SK-N-SH (cell line): Measurements from ENCODE around the gene ZBTB7A. TPM values are rescaled to one million over a fixed set of nuclear protein-coding genes. Genes with fewer than 3 reads are reported as not detected.
A peak's percentile ranks its signal among the peaks of the same experiment; 100 is the strongest.

ENCODE experiments used
- CTCF ChIA-PET: fragments of 300-600, 350-600 bp; formaldehyde crosslinking; extraction: SDS; loops from one replicate; lab custom pipeline; 2021; lab: Yijun Ruan, JAX
- POLR2A ChIA-PET: fragments of 350-600 bp; sonication (Branson Sonifier 250); formaldehyde crosslinking; extraction: SDS; loops from one replicate; lab custom pipeline; 2020; ENCODE audit warnings: antibody characterized with exemption, inconsistent platforms; lab: Yijun Ruan, JAX
- DNase-seq: peaks from one replicate; pipeline ENCODE4 v3.0.0; 2012
- H2AFZ ChIP-seq: fragments of 200-600 bp; sonication (generic); 2 replicates; pipeline ENCODE4 v1.8.1; 2016; ENCODE audit warnings: antibody characterized with exemption, mild to moderate bottlenecking, low read depth
- H3F3A ChIP-seq: fragments of 200-600 bp; sonication (generic); replicated peaks from 2 replicates; pipeline ENCODE3; 2016; ENCODE audit warnings: antibody characterized with exemption, mild to moderate bottlenecking; ENCODE audit not compliant: insufficient read depth
- H3K27ac ChIP-seq, 2 experiments: fragments of 200-500 bp in 1 of 2; fragments of 200-600 bp in 1 of 2; sonication (Bioruptor generic) in 1 of 2; sonication (generic), shearing (Covaris generic) in 1 of 2; 2 replicates each; pipeline versions ENCODE4 v1.5.1 to v1.6.1; 2014 to 2016; ENCODE audit warnings: low read depth in 2 of 2, inconsistent platforms in 1 of 2, low read length in 1 of 2, mild to moderate bottlenecking in 1 of 2, mixed read lengths in 1 of 2
- H3K27me3 ChIP-seq: fragments of 200-600 bp; sonication (generic), shearing (Covaris generic); 2 replicates; pipeline ENCODE4 v1.6.1; 2016; ENCODE audit warnings: mixed run types; ENCODE audit not compliant: insufficient read depth
- H3K36me3 ChIP-seq, 2 experiments: fragments of 200-500 bp in 1 of 2; fragments of 200-600 bp in 1 of 2; sonication (Bioruptor generic) in 1 of 2; sonication (generic) in 1 of 2; replicated peaks in 1 of 2; 2 replicates each; pipeline versions ENCODE3 to v1.5.1; 2014 to 2016; ENCODE audit warnings: low read length in 1 of 2, mild to moderate bottlenecking in 1 of 2; ENCODE audit not compliant: insufficient read depth in 2 of 2, control insufficient read depth in 1 of 2
- H3K4me1 ChIP-seq, 2 experiments: fragments of 200-500 bp in 1 of 2; fragments of 200-600 bp in 1 of 2; sonication (Bioruptor generic) in 1 of 2; sonication (generic), shearing (Covaris generic) in 1 of 2; 2 replicates each; pipeline versions ENCODE4 v1.5.1 to v1.6.1; 2014 to 2016; ENCODE audit warnings: low read depth in 1 of 2, low read length in 1 of 2, mixed run types in 1 of 2; ENCODE audit not compliant: insufficient read depth in 2 of 2, control insufficient read depth in 1 of 2
- H3K4me2 ChIP-seq: fragments of 200-600 bp; sonication (generic), shearing (Covaris generic); 2 replicates; pipeline ENCODE4 v1.6.1; 2017; ENCODE audit warnings: mixed run types
- H3K4me3 ChIP-seq, 2 experiments: fragments of 200-500 bp in 1 of 2; fragments of 200-600 bp in 1 of 2; sonication (Bioruptor generic) in 1 of 2; sonication (generic), shearing (Covaris generic) in 1 of 2; 2 replicates each; pipeline versions ENCODE4 v1.5.1 to v1.8.1; 2014 to 2016; ENCODE audit warnings: low read depth in 2 of 2, inconsistent platforms in 1 of 2, low read length in 1 of 2, mild to moderate bottlenecking in 1 of 2, mixed read lengths in 1 of 2, moderate library complexity in 1 of 2
- H3K79me2 ChIP-seq: fragments of 200-600 bp; sonication (generic); 2 replicates; pipeline ENCODE4 v1.8.1; 2017; ENCODE audit warnings: mild to moderate bottlenecking; ENCODE audit not compliant: insufficient read depth
- H3K9ac ChIP-seq: fragments of 200-600 bp; sonication (generic); 2 replicates; pipeline ENCODE4 v1.6.1; 2017; ENCODE audit warnings: mixed run types
- H3K9me2 ChIP-seq: fragments of 200-600 bp; sonication (generic); 2 replicates; pipeline ENCODE4 v1.6.1; 2017; ENCODE audit warnings: mixed run types
- H3K9me3 ChIP-seq: fragments of 200-600 bp; sonication (generic); 2 replicates; pipeline ENCODE4 v1.6.1; 2017; ENCODE audit warnings: mixed run types, mild to moderate bottlenecking, moderate library complexity
- H4K20me1 ChIP-seq: fragments of 200-600 bp; sonication (generic); 2 replicates; pipeline ENCODE4 v1.6.1; 2017; ENCODE audit warnings: mild to moderate bottlenecking, mixed run types; ENCODE audit not compliant: insufficient read depth
- CHD2 ChIP-seq: fragments of 150-350 bp; IDR thresholded peaks from 2 replicates; pipeline ENCODE4 v1.6.1; 2018; ENCODE audit warnings: low read length; ENCODE audit not compliant: partially characterized antibody
- ELF1 ChIP-seq: IDR thresholded peaks from 2 replicates; pipeline ENCODE4 v1.4.0; 2012
- EP300 ChIP-seq, 2 experiments: IDR thresholded peaks; 2 replicates each; pipeline versions ENCODE4 v1.4.0 to v1.6.1; 2012; ENCODE audit warnings: borderline replicate concordance in 1 of 2, low read depth in 1 of 2, low read length in 1 of 2
- EZH2phosphoT487 ChIP-seq: fragments of 200-600 bp; sonication (generic); IDR thresholded peaks from 2 replicates; pipeline ENCODE4 v1.6.1; 2017; ENCODE audit warnings: low read depth, mixed run types, mild to moderate bottlenecking, antibody characterized with exemption, moderate library complexity, borderline replicate concordance
- GABPA ChIP-seq: IDR thresholded peaks from 2 replicates; pipeline ENCODE4 v1.4.0; 2012; ENCODE audit warnings: low read depth, mild to moderate bottlenecking
- GATA2 ChIP-seq: sonication (generic); formaldehyde crosslinking; IDR thresholded peaks from 2 replicates; pipeline ENCODE4 v1.5.0; 2020; ENCODE audit warnings: mild to moderate bottlenecking, missing genetic modification reagents
- NFIC ChIP-seq: IDR thresholded peaks from 2 replicates; pipeline ENCODE4 v1.4.0; 2012; ENCODE audit warnings: borderline replicate concordance
- POLR2AphosphoS5 ChIP-seq: IDR thresholded peaks from 2 replicates; pipeline ENCODE4 v1.6.1; 2012; ENCODE audit warnings: low read depth, low read length
- RCOR1 ChIP-seq: fragments of 150-350 bp; IDR thresholded peaks from 2 replicates; pipeline ENCODE4 v1.6.1; 2017; ENCODE audit warnings: antibody characterized with exemption, low read length
- SMC3 ChIP-seq: IDR thresholded peaks from 2 replicates; pipeline ENCODE4 v1.6.1; 2012; ENCODE audit warnings: low read depth, low read length, improper control_type of control experiment
- TCF12 ChIP-seq: IDR thresholded peaks from 2 replicates; pipeline ENCODE4 v1.4.0; 2012
- TEAD4 ChIP-seq: IDR thresholded peaks from 2 replicates; pipeline ENCODE4 v1.4.0; 2012; ENCODE audit warnings: mild to moderate bottlenecking, borderline replicate concordance; ENCODE audit not compliant: insufficient read depth
- WGBS: methylation state at CpG from one replicate; pipeline ENCODE4 v1.1.6; 2017; ENCODE audit warnings: low lambda C conversion rate; 5-methylcytosine and 5-hydroxymethylcytosine counted together
- polyA plus RNA-seq, 3 experiments: library from polyadenylated mRNA; depleted of rRNA; stranded (reverse); fragments of >200 nt; gene quantifications; 2 replicates each; pipeline ENCODE4 v1.2.3, GENCODE V29; 2012
- TF ChIP-seq, protein P1 (sequence below): fragments of 200-600 bp; sonication (generic); IDR thresholded peaks from 2 replicates; pipeline ENCODE4 v1.6.1; 2017; ENCODE audit warnings: antibody characterized with exemption, mild to moderate bottlenecking, moderate library complexity
- TF ChIP-seq, protein P2 (sequence below): IDR thresholded peaks from 2 replicates; pipeline ENCODE4; 2012
- TF ChIP-seq, protein P3 (sequence below): fragments of 150-350 bp; IDR thresholded peaks from 2 replicates; pipeline ENCODE4 v1.6.1; 2017; ENCODE audit warnings: antibody characterized with exemption, low read length, low read depth, borderline replicate concordance

ZBTB7A gene
- polyA plus RNA-seq, 1 of the 3 experiments (the other 2 are of a cell fraction) = 7.4 TPM

DNA sequence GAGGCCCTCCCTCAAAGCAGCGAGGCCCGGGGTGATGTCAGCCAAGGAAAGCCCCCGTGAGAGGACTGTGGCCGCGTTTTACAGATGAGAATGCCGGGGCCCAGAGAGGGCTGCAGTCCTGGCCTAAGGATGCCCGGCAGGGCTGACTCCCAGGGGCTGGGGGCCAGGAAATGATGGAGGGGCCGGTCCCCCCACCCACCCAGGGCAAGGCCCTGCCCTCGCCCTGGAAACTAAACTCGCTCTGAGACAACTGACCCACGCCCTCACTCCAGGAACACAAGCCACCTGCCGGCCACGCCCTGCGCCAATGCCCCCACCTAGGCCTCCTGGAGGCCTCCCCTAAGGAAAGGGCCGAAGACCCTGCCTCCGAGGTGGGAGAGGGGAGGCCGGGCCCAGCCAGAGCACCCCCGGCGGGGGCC is 7.2 kb downstream of the ZBTB7A start:
- H3K9me3 ChIP-seq = no peaks in the 10 kb centered on the region
- H3K79me2 ChIP-seq = peaks cover 100% of the 10 kb centered on the region
- ChIA-PET POLR2A (no interaction called here), CTCF (no interaction called here)
- peak overlapping the region; percentile 18; the same call in 1 of the 2 replicates for H3K9ac ChIP-seq
- TF ChIP-seq SMC3 (no peak), EP300 (IDR thresholded peaks at IDR 0.05; ENCODE audit: borderline replicate concordance in 1 of 2, low read depth in 1 of 2, low read length in 1 of 2) (no peak), POLR2AphosphoS5 (no peak), GABPA (no peak)
- H3K27me3 ChIP-seq = no peaks in the 10 kb centered on the region
- no peak overlapping the region; a peak in 1 of 4 replicates for H3K27ac ChIP-seq
- peaks cover 3 to 21% of the 10 kb centered on the region in 2 experiments for H3K36me3 ChIP-seq
- no peak for DNase-seq
- H3F3A ChIP-seq = peaks cover 19% of the 10 kb centered on the region
- WGBS = 90% methylated on average over 6 of the region's 19 CpGs
- H2AFZ ChIP-seq = no peak overlapping the region
- no peak overlapping the region for H3K4me3 ChIP-seq
- H3K9me2 ChIP-seq = no peaks in the 10 kb centered on the region
- peaks cover 100% of the 10 kb centered on the region for H4K20me1 ChIP-seq
- H3K4me1 ChIP-seq = peaks cover 6 to 10% of the 10 kb centered on the region in 2 experiments; a peak in 2 of 4 replicates
- peak overlapping the region; percentile 62; the same call in 1 of the 2 replicates for H3K4me2 ChIP-seq

DNA sequence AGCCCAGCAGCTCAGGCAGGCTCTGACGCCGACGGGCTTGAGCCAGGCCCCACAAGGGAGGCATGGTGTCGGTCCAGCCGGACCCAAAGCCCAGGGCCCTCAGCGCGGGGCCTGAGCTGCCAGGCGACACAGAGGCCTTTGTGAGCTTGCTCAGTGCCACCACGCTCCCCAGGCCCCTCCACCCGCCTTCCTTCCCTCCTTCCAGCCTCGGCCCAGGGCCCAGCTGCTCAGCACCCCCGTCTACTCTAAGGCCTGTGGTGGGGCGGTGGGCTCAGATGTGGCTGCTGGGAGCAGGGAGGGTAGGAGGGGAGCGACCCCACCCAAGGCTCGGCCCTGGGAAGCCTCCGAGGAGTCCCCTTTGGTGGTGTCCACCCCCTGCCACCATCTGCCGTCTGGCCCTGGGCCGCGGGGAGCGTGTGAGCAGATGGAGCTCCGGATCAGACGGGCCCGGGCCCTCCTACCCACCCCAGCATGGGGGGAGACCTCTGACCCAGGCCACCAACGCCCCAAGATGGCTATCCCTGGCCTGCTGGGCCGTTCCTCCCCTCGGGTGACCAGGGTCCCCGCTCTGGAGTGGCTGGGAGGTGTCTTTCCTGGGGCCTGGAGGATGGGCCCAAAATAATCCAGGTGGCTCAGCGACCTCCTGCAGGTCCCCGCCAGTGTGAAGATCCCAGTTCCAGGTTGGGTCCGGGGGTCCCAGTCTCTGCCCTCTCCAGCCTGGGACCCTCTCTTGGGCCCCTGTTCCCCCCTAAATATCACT is 7.8 kb downstream of the ZBTB7A start:
- Histone ChIP-seq H3K4me1 (peaks cover 6 to 9% of the 10 kb centered on the region in 2 experiments; a peak in 2 of 4 replicates), H3K79me2 (peaks cover 100% of the 10 kb centered on the region), H3K27me3 (no peaks in the 10 kb centered on the region), H2AFZ (no peak overlapping the region), H3K4me2 (peak overlapping the region; percentile 62; the same call in 1 of the 2 replicates), H3K9ac (peak overlapping the region; percentile 18; the same call in 1 of the 2 replicates), H3K4me3 (no peak overlapping the region), H3K9me2 (no peaks in the 10 kb centered on the region), H3K27ac (peak overlapping the region in 1 of 2 experiments; percentile 63; a peak in 2 of 4 replicates), H4K20me1 (peaks cover 98% of the 10 kb centered on the region), H3K9me3 (no peaks in the 10 kb centered on the region), H3K36me3 (peaks cover under 1 to 27% of the 10 kb centered on the region in 2 experiments), H3F3A (peaks cover 19% of the 10 kb centered on the region)
- POLR2A ChIA-PET = no interaction called here
- WGBS = 86% methylated on average over 2 of the region's 30 CpGs
- DNase-seq = no peak
- CTCF ChIA-PET = interaction anchor here (1.1 kb wide), 1 partner anchor 81 kb away, joined by 4 read pairs; no protein-coding TSS in a partner anchor
- TF ChIP-seq EZH2phosphoT487 = no peak
- no peak for TF ChIP-seq CHD2
- TF ChIP-seq TEAD4 = no peak

DNA sequence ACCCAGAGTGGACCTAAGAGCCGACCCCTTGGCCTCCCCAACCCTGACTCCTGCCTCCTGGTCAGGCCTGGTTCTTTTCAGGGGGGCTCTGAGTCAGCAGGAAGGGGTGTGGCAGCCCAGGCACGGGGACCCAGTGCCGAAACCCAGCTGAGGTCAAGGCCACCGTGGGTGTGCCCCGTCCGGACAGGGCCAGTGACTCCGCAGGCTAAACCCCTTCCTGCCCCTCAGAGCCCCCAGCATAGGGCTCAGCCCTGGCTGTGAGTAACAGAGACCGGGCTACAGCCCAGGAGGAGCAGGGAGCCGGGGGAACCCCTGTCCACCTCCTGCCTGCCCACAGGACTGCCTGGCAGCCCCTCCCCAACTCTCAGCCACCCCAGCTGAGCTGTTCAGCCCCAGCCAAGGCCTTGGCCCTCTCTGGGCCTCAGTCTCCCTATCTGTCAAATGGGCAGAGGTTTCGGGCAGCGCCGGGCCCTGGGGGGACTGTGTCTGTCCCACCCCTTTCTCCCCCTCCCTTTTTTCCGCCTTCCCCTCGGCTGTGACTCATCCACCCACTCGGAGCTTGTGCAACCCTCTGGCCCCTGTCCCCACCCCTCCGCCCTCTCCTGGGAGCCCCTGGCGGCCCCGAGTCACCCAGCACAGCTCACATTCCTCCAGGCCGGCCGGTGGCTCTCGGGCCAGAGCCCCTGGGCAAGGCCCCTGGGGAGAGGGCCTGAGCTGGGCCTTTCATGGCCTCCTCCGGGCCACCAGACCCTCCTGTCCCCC is 8.6 kb downstream of the ZBTB7A start:
- H3F3A ChIP-seq = peaks cover 19% of the 10 kb centered on the region
- no peaks in the 10 kb centered on the region for H3K27me3 ChIP-seq
- H2AFZ ChIP-seq = no peak overlapping the region
- no peak overlapping the region for H3K4me3 ChIP-seq
- CTCF ChIA-PET = interaction anchor here (1.1 kb wide), 1 partner anchor 82 kb away, joined by 4 read pairs; no protein-coding TSS in a partner anchor
- H3K4me2 ChIP-seq = peak overlapping the region; percentile 62; the same call in 1 of the 2 replicates
- 50% methylated on average over 13 of the region's 22 CpGs for WGBS
- peak overlapping the region in 1 of 2 experiments; percentile 63; a peak in 2 of 4 replicates for H3K27ac ChIP-seq
- POLR2A ChIA-PET = no interaction called here
- peak overlapping the region; percentile 18; the same call in 1 of the 2 replicates for H3K9ac ChIP-seq
- peaks cover under 1 to 6% of the 10 kb centered on the region in 2 experiments; a peak in 2 of 4 replicates for H3K4me1 ChIP-seq
- no peak for DNase-seq
- H3K36me3 ChIP-seq = peaks cover under 1 to 29% of the 10 kb centered on the region in 2 experiments
- H3K9me3 ChIP-seq = no peaks in the 10 kb centered on the region
- H3K9me2 ChIP-seq = no peaks in the 10 kb centered on the region
- peaks cover 100% of the 10 kb centered on the region for H3K79me2 ChIP-seq
- H4K20me1 ChIP-seq = peaks cover 98% of the 10 kb centered on the region
- TF ChIP-seq ELF1 (no peak), GATA2 (CRISPR knock-in tag) (no peak), EZH2phosphoT487 (no peak), NFIC (no peak), RCOR1 (no peak), TCF12 (no peak)
- TF ChIP-seq, protein P1, sequence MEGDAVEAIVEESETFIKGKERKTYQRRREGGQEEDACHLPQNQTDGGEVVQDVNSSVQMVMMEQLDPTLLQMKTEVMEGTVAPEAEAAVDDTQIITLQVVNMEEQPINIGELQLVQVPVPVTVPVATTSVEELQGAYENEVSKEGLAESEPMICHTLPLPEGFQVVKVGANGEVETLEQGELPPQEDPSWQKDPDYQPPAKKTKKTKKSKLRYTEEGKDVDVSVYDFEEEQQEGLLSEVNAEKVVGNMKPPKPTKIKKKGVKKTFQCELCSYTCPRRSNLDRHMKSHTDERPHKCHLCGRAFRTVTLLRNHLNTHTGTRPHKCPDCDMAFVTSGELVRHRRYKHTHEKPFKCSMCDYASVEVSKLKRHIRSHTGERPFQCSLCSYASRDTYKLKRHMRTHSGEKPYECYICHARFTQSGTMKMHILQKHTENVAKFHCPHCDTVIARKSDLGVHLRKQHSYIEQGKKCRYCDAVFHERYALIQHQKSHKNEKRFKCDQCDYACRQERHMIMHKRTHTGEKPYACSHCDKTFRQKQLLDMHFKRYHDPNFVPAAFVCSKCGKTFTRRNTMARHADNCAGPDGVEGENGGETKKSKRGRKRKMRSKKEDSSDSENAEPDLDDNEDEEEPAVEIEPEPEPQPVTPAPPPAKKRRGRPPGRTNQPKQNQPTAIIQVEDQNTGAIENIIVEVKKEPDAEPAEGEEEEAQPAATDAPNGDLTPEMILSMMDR = 0 out of 2 replicates have a peak, but pooled peaks have one; percentile 13
- TF ChIP-seq, protein P2, sequence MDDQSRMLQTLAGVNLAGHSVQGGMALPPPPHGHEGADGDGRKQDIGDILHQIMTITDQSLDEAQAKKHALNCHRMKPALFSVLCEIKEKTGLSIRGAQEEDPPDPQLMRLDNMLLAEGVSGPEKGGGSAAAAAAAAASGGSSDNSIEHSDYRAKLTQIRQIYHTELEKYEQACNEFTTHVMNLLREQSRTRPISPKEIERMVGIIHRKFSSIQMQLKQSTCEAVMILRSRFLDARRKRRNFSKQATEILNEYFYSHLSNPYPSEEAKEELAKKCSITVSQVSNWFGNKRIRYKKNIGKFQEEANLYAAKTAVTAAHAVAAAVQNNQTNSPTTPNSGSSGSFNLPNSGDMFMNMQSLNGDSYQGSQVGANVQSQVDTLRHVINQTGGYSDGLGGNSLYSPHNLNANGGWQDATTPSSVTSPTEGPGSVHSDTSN = no peak
- TF ChIP-seq, protein P3, sequence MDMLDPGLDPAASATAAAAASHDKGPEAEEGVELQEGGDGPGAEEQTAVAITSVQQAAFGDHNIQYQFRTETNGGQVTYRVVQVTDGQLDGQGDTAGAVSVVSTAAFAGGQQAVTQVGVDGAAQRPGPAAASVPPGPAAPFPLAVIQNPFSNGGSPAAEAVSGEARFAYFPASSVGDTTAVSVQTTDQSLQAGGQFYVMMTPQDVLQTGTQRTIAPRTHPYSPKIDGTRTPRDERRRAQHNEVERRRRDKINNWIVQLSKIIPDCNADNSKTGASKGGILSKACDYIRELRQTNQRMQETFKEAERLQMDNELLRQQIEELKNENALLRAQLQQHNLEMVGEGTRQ = no peak
